HG02870 (cell line): ENCODE results near the gene KIF26B.

Experiments used
- ATAC-seq: cut with Tn5 transposase; IDR thresholded peaks from one replicate; pipeline ENCODE4 v1.9.1; 2021; ENCODE audit warnings: mild to moderate bottlenecking, moderate library complexity; ENCODE audit not compliant: unreplicated experiment

The KIF26B gene

DNA sequence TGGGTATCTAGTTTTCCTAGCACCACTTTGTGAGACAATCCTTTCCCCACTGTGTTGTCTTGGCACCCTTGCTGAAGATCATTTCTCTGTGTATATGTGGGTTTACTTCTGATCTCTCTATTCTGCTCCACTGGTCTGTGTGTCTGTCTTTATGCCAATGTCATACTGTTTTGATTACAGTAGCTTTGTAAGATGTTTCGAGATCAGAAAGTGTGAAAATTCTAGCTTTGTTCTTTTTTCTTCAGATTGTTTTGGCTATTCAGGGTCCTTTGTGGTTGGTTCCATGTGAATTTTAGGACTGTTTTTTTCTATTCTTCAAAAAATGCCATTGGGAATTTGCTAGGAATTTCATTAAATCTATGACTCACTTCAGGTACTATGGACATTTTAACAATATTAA lies 116.2 kb downstream of the KIF26B start:
- no peak for ATAC-seq

DNA sequence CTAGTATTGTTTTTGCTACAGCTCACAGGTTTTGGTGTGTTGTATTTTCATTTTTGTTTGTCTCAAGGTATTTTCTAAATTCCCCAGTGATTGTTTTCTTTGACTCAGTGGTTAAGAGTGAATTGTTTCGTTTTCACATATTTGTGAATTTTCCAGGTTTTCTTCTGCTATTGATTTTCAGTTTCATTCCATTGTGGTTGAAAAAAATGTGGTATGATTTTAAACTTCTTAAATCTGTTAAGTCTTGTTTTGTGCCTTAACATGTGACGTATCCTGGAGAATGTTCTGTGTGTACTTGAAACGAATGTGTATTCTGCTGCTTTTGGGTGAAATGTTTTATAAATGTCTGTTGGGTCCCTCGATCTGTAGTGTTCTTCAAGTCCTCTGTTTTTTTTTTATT lies 117.9 kb downstream of the KIF26B start:
- no peak for ATAC-seq

DNA sequence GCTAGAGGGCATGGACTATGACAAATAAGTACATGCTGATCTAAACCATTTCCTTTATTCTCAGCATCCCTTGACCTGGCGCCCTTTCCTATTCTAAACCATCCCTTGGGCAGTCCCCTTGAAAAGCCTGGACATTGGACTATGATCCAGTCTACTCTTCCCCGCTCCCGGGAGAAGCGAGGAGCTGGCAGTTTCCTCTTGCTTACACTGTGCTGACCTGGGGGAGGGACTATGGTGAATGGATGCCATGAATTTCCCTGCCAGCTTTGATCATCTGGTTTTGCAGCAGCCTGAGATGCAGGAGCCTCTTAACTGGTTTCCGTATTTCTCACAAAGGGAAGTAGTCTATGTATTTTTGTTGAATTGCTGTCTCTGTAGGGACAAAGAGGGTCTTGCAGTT lies 121.7 kb downstream of the KIF26B start:
- no peak for ATAC-seq

DNA sequence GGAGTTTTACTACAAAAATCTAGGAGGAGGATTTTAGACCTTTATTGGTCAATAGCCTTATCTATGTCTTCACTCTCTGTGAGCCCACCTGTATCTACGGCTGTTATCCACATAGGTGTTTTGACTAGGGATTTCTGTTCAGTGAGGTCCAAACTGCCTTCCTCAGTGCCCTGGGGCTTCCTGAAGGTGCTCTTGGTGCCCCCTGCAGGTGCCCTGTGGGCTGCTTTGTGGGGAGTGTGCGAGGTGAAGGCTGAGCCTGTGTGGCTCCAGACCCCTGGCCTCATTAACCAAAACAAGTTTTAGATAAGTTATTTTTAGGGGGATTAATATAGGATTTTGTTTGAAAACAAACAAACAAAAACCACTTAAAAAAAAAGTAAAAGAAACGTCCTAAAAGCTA lies 122.5 kb downstream of the KIF26B start:
- no peak for ATAC-seq

DNA sequence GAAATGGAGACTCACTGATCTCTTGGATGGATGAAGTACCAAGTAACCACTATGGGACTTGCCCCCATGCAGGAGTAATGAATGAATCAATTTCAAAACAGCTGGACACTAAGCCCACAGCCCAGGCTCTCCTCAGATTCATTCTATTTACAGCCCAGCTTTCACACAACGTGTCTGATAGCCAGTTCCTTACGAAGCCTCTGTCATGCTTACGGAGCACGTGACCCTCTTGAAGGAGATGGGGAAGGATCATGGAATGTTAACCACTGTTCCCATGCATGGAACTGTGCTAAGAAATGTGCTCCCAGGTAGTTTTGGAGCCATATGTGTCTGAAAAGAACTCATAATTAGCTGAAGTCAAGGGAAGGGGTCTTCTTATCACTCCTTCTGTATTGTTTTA lies 124.1 kb downstream of the KIF26B start:
- ATAC-seq = no peak

DNA sequence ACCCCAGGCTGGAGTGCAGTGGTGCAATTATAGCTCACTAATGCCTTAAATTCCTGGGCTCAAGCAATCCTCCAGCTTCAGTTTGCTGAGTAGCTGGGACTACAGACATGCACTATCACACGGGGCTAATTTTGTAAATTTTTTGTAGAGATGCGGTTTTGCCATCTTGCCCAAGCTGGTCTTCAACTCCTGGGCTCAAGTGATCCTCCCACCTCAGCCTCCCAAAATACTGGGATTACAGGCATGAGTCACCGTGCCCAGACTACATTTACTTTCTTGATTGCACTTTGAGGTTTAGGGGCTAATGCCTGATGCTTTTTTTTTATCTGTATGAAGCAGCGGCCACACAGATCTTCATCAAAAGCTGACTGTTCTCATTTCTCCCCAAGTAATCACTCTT lies 124.6 kb downstream of the KIF26B start:
- ATAC-seq = no peak

DNA sequence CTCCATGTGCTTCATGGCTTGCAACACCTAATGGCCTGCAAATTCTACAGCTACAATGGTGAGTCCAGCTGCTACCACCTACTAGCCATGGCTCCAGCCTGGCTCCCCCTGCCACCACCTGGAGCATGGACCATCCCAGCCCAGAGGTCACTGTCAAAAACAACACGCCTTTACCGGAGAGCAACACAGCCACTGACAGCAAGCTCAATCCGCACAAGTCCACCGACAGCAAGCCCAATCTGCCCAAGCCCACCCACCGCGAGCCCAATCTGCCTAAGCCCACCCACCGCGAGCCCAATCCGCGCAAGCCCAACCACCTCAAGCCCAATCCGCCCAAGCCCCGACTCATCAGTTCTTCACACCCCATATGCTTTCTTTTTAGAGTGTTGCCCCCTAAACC lies 128.2 kb downstream of the KIF26B start:
- ATAC-seq = no peak

DNA sequence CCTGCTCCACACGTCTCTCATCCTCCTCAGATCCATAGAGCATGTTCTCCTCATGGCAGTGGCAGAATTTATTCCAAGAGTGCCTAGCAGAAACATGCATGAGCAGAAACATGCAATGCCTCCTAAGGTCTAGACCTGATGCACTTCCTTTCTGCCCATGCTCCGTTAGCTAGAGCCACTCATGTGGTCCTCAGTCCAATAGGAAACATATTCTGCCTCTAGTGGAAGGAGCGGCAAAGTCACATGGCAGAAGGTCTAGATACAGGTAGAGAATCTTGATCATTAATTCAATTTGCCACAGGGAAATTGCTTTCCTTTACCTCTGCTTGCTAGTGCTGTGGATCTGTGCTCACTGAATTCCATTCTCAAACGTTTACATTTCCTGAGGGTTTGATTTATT lies 130.4 kb downstream of the KIF26B start:
- ATAC-seq = no peak

DNA sequence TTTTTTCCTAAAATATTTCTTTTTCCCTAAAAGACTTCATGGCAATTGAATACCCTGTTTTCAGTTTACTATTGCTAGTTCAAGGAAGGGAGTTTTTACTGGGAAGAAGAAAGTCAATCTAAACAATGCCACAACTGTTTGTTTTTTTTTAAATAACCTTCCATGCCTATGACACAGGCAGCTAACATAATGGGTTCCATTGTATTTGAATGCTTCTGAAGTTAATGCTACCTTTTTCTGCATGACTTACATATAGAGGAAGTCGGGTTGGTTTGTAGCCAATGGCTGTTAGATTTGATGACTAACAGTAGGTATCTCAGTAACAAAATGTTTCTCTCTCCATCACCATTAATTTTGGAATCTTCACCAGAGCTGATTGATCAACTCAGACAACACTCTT lies 134.0 kb downstream of the KIF26B start:
- ATAC-seq = no peak

DNA sequence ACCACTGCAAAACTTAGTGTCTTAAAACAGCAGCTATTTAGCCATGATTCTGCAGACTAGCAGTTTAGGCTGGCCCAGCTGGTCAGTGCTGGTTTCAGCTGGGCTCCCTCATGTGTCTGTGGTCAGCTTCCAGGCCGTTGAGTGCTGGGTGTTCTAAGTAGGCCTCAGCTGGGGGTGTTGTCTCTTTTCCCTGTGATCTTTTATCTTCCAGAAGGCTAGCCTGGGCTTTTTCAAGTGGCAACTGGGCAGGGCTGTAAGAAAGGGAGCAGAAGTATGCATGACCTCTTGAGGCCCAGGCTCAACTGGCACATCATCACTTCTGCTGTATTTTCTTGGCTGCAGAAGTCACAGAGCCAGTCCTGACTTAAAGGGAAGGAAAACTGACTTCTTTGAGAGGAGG lies 136.1 kb downstream of the KIF26B start:
- ATAC-seq = no peak

DNA sequence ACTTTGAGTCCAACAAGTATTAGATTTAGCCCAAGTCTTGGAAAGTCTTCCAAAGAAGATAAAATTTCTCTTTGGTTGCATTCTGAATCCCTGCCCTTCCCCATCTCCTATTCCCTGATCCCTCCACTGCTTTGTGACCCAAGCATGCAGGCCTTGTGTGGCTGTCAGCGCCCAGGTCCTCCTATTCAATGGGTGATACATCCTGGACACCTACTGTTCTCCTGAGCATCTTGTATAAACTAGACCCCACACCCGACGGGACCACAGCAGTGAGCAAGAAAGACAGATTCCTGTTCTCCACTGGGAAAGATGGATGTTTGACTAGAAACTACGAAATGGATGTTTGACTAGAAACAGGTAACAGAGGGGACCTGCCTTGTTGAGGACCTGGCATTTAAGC lies 136.6 kb downstream of the KIF26B start:
- no peak for ATAC-seq

DNA sequence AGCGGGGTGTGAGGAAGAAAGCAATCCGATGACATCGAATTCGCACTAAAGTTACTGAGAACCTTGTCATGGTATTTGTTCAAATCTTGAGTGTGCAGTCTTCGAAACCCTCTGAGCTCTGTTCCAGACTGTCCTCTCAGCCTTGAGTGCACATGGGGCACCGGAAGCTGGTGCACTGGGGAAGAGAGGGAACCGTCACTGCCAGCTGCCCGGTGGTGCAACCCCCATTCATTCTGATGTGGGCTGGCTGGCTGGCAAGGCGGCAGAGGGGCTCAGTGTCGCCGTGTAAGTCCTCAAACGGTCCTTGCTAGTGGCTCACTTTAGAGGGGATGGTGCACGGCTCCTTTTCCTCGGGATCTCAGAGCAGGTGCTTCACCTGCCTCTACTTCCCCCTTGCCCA lies 137.4 kb downstream of the KIF26B start:
- no peak for ATAC-seq

DNA sequence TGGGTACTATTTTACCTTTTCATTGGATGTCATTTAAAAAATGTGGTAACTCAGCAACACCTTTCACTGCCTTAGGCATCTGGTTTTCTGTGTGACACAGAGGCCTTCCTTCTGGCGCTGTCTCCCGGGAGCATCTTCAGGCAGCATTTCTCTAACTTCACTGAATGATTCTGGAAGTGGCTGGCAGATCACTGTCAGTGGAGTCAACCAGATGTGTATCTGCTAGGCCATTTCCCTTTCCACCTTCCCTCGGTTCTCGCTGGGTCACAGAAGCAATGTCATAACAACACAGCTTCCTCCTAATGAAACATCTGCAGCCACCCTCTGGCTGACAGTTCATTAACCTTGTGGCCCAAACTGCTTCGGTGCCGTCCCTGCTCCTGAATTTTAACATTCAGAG lies 137.8 kb downstream of the KIF26B start:
- no peak for ATAC-seq

DNA sequence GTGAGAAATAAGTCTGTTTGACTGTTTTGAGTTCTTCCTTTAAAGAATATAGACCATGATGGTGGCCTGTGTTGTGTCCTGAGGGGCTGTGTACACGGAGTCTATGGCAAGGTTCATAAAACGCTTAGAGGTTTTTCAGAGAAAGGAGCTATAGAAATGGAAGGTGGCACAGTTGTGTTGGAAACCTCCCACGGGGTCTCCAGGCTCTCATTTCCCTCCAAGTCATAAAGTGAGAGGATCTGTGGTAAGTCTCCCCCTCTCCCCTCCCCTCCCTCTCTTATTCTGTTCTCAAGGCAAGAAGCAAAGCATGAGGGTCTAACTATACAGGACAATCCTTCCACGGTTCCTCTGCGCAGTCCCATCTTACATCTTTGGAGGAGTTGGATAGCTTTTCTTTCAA lies 139.2 kb downstream of the KIF26B start:
- no peak for ATAC-seq

DNA sequence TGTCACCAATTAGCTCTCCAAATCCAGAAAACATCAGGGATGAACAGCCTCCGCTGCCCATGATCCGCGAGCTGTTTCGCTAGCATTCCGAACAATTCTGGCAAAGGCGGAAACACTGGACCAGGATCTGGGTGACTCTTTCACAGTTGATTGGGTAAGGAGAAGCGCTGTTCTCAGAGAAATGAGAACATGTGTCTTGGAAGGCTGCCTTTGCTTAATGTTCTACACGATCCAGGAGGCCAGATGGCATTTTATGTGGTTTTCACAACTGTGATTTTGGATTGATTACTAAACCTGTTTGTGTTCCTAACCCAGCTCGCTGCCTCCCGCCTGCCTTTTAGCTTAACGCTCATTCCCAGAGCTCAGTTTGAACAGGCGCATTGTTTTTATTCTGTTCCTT lies 144.0 kb downstream of the KIF26B start:
- no peak for ATAC-seq

DNA sequence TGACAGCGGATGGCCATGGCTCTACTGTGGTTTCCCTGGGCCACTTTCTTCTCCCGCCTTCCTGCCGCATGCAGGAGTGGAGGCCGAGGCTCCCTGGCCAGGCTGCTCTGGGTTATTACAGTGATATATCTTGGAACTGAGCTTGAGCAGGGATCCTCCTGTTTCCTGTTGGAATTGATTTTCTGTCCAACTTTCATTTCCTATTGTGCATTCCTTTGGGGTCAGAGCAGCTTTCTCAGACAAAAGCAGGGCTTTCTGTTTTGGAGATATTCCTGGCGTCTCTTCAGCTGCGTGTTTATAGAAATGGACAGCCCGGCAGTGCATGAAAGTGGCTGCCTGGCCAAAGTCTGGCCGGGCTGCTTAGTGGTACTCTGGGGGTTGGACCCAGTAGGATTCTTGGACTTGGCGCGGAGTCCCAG lies 146.4 kb downstream of the KIF26B start:
- ATAC-seq = no peak

DNA sequence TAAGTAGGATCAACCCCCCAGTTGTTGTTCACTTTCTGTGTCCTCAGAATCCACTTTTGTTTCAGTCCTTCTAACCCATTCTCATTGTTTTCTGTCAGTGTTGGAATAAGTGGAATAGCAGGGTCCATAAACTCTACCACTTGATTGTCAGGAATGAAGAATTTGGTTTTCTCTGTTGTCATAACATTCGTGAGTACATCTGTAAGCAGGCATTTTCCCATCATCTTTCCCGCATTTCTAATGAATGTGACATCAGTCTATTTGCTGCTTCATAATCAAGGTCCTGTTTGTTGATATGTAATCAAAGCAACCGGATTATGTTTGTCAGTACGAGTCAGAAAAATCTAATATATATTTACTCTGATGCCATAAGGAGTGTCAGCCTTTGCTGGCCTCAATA lies 147.1 kb downstream of the KIF26B start:
- no peak for ATAC-seq

DNA sequence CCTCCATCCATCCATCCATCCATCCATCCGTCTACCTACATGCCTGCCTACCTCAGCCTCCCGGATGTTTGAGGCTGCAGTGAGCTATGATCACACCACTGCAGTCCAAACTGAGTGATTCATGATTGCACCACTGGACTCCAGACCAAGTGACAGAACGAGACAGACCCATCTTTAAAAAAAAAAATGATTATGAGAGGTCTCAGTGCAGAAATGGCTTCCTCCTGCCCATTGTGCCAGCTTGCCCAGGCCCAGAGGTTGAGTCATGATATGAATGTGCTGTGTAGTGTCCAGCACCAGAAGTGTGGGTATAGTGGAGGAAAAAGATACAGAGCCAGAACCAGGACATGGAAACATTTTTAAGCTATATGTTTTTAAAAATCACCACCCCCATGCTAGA lies 149.9 kb downstream of the KIF26B start:
- no peak for ATAC-seq

DNA sequence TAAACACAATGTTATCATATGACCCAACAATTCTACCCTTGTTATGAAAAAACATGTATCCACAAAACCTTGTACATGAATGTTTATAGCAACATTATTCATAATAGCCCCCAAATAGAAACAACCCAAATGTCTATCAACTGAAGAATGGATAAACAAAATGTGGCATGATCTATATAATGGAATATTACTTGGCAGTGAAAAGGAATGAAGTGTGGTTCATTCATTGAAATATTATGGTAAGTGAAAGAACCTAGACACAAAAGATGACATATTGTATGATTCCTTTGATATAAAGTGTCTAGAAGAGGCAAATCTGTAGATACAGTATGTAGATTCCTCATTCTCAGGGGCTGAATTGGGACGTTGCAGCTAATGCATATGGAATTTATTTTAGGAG lies 151.2 kb downstream of the KIF26B start:
- no peak for ATAC-seq

DNA sequence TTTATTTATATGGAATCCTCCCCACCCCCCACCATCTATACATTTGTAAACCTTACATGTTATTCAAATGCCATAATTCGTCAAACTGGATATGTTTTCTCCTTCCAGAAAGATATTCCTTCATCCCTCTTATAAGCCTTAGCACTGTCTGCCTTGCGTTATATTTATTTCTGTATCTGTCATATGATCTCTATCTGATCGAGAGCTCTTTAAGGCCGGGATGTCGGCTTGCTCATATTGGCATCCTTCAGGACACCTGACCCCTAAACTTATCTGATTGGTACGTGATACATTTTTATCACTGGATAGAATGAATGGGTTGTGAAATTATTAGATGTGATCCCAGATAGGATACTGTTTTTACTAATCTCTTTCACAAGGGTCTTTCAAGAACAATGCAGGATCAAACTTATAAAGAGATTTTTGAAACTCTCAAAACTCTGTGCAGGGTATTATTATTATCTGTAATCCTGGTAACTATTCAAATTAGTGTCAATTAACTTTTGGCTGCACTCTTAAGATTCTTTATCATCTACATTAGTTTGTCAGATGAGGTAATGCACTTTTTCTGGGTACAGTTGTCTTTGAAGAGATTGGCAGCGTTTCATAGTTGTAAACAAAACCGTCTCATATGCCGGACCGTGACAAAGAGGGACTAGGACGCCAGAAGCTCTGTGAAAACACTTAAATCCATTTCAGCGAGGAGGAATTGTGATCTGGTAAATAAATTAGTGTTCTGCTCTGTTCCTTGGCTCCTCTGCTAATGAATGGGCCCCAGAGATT lies 152.0 kb downstream of the KIF26B start:
- no peak for ATAC-seq

DNA sequence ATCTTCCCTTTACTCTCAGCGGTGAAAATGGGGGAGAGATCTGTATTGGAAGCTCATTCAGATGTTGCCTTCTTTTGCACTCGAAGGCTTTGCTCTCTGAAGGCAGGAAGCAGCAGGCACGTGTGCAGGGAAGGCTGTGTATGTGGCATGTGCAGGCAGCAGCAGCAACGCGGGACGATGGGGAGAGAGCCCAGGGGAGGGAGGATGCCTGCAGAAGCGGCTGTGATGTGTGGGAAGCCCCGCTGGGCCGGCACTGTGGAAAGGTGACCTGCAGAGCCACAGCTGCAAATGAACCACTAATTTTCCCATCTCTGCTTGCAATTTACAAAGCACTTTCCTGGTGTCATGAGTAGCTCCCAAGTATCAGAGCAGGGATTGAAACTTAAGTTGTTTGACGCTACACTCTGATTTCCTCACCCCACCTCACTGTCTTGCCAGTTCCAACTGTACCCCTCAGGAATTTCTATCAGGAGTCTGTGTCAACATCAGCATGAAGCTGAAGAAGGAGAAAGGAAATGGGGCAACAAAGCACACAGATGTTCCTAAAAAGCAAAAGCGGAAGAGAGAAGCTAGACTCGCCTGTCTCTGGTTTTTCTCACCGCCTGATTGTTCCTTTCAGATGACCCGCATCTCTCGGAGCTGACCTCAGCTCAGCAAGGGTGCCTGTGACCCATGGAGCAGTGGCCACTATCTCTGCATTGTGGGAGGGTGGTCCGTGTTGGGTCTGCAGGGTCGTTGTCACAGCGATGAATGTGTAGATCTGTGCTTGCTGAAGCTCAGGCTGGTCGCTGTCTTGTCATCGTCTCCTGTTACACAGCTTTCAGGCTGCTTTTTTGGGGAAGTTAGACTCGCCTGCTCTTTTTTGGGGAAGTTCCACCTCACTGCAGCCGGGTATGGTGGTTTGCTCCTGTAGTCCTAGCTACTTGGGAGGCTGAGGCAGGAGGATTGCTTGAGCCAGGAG lies 156.1 kb downstream of the KIF26B start:
- ATAC-seq = peak; percentile 57

DNA sequence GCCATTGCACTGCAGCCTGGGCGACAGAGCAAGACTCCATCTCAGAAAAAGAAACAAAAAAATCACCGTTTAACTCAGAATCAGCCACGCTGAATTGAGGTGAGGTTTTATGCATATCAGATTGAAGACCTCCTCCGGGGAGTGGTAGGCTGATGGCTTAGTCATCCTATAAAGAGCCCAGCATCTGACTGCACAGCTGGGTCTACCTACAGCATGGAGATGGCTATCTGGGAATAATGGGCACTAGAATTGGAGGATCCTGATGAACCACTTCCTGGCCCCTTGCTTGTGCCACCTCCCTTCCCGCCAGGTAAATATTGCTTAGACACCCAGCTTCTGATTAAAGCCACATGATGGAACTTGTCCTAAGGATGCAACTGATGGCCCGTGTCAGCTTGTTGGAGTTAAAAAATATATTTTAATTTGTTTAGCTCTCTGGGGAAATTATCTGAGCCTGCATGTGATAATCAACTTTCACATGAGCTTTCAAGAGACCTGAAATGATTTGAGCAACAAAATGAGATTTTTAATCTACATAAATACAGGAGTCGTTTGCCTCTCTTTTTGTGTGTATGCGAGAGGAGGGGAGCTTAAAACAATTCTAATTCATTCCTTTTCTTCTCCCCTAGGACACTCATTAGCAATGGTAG lies 157.2 kb downstream of the KIF26B start:
- no peak for ATAC-seq
